C4-2B (cell line): Measurements from ENCODE around the gene UBXN6.

Source experiments
- ZFX ChIP-seq: fragments of 450-650 bp; IDR thresholded peaks from 2 replicates; pipeline ENCODE4 v1.6.1; 2017
- TF ChIP-seq, protein P1 (sequence below): fragments of 450-650 bp; conservative IDR thresholded peaks from 2 replicates; pipeline ENCODE4 v1.5.1; 2017; ENCODE audit warnings: mild to moderate bottlenecking

GRCh38 chr19:4467835-4468234 lies 10.2 kb upstream of the UBXN6 start:
- TF ChIP-seq, protein P1, sequence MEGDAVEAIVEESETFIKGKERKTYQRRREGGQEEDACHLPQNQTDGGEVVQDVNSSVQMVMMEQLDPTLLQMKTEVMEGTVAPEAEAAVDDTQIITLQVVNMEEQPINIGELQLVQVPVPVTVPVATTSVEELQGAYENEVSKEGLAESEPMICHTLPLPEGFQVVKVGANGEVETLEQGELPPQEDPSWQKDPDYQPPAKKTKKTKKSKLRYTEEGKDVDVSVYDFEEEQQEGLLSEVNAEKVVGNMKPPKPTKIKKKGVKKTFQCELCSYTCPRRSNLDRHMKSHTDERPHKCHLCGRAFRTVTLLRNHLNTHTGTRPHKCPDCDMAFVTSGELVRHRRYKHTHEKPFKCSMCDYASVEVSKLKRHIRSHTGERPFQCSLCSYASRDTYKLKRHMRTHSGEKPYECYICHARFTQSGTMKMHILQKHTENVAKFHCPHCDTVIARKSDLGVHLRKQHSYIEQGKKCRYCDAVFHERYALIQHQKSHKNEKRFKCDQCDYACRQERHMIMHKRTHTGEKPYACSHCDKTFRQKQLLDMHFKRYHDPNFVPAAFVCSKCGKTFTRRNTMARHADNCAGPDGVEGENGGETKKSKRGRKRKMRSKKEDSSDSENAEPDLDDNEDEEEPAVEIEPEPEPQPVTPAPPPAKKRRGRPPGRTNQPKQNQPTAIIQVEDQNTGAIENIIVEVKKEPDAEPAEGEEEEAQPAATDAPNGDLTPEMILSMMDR, result no peak
- TF ChIP-seq ZFX, result no peak
